GM23338 (cell line): ENCODE results near the gene KISS1. TPM values are rescaled to one million over a fixed set of nuclear protein-coding genes. Genes with fewer than 3 reads are reported as not detected.

Experiments
- ATAC-seq: fragments of 200-7000 bp; cut with Tn5 transposase; 3 replicates; pipeline ENCODE4 v1.9.1; 2020
- DNase-seq: peaks from one replicate; pipeline ENCODE4 v3.0.0-alpha.2; 2015; ENCODE audit warnings: low spot score
- H2AFZ ChIP-seq: fragments of 200-600 bp; sonication (generic); 2 replicates; pipeline ENCODE4 v1.8.0; 2016; ENCODE audit warnings: antibody characterized with exemption, mild to moderate bottlenecking, moderate library complexity
- H3F3A ChIP-seq: fragments of 200-600 bp; sonication (generic); replicated peaks from 2 replicates; pipeline ENCODE4 v1.8.0; 2017; ENCODE audit warnings: antibody characterized with exemption, mixed run types, low read depth
- H3K27ac ChIP-seq: fragments of 200-600 bp; sonication (generic); 2 replicates; pipeline ENCODE4 v1.6.1; 2016; ENCODE audit warnings: low read depth
- H3K27me3 ChIP-seq: fragments of 200-600 bp; sonication (generic); 2 replicates; pipeline ENCODE4 v1.8.0; 2016; ENCODE audit warnings: mild to moderate bottlenecking, mixed run types, moderate library complexity; ENCODE audit not compliant: insufficient read depth
- H3K36me3 ChIP-seq: fragments of 200-600 bp; sonication (generic); 2 replicates; pipeline ENCODE4 v1.8.0; 2016; ENCODE audit warnings: mild to moderate bottlenecking; ENCODE audit not compliant: insufficient read depth
- H3K4me1 ChIP-seq: fragments of 200-600 bp; sonication (generic); 2 replicates; pipeline ENCODE4 v1.8.0; 2016; ENCODE audit warnings: mild to moderate bottlenecking, moderate library complexity; ENCODE audit not compliant: insufficient read depth
- H3K4me2 ChIP-seq: fragments of 200-600 bp; sonication (generic); 2 replicates; pipeline ENCODE4 v1.7.1; 2017; ENCODE audit warnings: mixed run types
- H3K4me3 ChIP-seq: fragments of 200-600 bp; sonication (generic); 2 replicates; pipeline ENCODE4 v1.6.1; 2016; ENCODE audit warnings: mixed run types
- H3K79me2 ChIP-seq: fragments of 200-600 bp; sonication (generic); replicated peaks from 2 replicates; pipeline ENCODE4 v1.8.0; 2017; ENCODE audit warnings: mild to moderate bottlenecking; ENCODE audit not compliant: insufficient read depth
- H3K9me2 ChIP-seq: fragments of 200-600 bp; sonication (generic); 2 replicates; pipeline ENCODE4 v1.8.0; 2017; ENCODE audit not compliant: insufficient read depth
- H4K20me1 ChIP-seq: fragments of 200-600 bp; sonication (generic); replicated peaks from 2 replicates; pipeline ENCODE4 v1.8.0; 2017; ENCODE audit warnings: mild to moderate bottlenecking; ENCODE audit not compliant: insufficient read depth
- H3K27ac Mint-ChIP-seq: 2 replicates; pipeline ENCODE4 v1.8.0; 2020; ENCODE audit warnings: inconsistent platforms, mild to moderate bottlenecking, moderate library complexity, mixed read lengths
- H3K27me3 Mint-ChIP-seq: 3 replicates; pipeline ENCODE4 v1.8.0; 2022; ENCODE audit warnings: low read depth, mild to moderate bottlenecking, moderate library complexity, mixed read lengths, inconsistent platforms; ENCODE audit not compliant: insufficient read depth, poor library complexity
- H3K36me3 Mint-ChIP-seq: 3 replicates; pipeline ENCODE4 v1.8.0; 2021; ENCODE audit warnings: low read depth, mild to moderate bottlenecking, inconsistent platforms, moderate library complexity, mixed read lengths
- H3K4me1 Mint-ChIP-seq: 3 replicates; pipeline ENCODE4 v1.8.0; 2020; ENCODE audit warnings: mild to moderate bottlenecking, inconsistent platforms, mixed read lengths
- H3K4me3 Mint-ChIP-seq: 3 replicates; pipeline ENCODE4 v1.8.0; 2021; ENCODE audit warnings: moderate library complexity, mild to moderate bottlenecking, inconsistent platforms, mixed read lengths
- H3K9me3 Mint-ChIP-seq: 3 replicates; pipeline ENCODE4 v1.8.0; 2020; ENCODE audit warnings: moderate library complexity, mild to moderate bottlenecking, inconsistent platforms, mixed read lengths
- CREB1 ChIP-seq: fragments of 250-450 bp; sonication (Bioruptor Pico); IDR thresholded peaks from 2 replicates; pipeline ENCODE4 v1.5.0; 2020; ENCODE audit warnings: low read depth, mild to moderate bottlenecking, moderate library complexity
- CTCF ChIP-seq, 2 experiments: fragments of 200-600 bp in 1 of 2; sonication (generic) in 1 of 2; conservative IDR thresholded peaks; 2 replicates each; pipeline versions ENCODE4 v1.5.1 to v1.6.1; 2016 to 2017; ENCODE audit warnings: antibody characterized with exemption in 2 of 2, low read depth in 2 of 2, mild to moderate bottlenecking in 2 of 2, moderate library complexity in 1 of 2
- ETS1 ChIP-seq: IDR thresholded peaks from 2 replicates; pipeline ENCODE4 v1.6.1; 2016; ENCODE audit warnings: antibody characterized with exemption
- EZH2 ChIP-seq: fragments of 200-600 bp; sonication (generic); IDR thresholded peaks from one replicate; pipeline ENCODE4 v1.8.0; 2017; ENCODE audit warnings: antibody characterized with exemption, mild to moderate bottlenecking, low read depth; ENCODE audit not compliant: unreplicated experiment
- EZH2phosphoT487 ChIP-seq: fragments of 200-600 bp; sonication (generic); IDR thresholded peaks from one replicate; pipeline ENCODE4 v1.8.1; 2018; ENCODE audit warnings: antibody characterized with exemption; ENCODE audit not compliant: unreplicated experiment
- JUNB ChIP-seq: IDR thresholded peaks from one replicate; pipeline ENCODE4 v1.6.1; 2016; ENCODE audit warnings: antibody characterized with exemption; ENCODE audit not compliant: unreplicated experiment
- POLR2AphosphoS5 ChIP-seq: IDR thresholded peaks from 2 replicates; pipeline ENCODE4 v1.6.1; 2016; ENCODE audit warnings: antibody characterized with exemption, low read depth
- STAT1 ChIP-seq: IDR thresholded peaks from one replicate; pipeline ENCODE4 v1.6.1; 2016; ENCODE audit warnings: antibody characterized with exemption; ENCODE audit not compliant: unreplicated experiment
- ZNF331 ChIP-seq: fragments of 250-450 bp; sonication (Bioruptor Pico); IDR thresholded peaks from 2 replicates; pipeline ENCODE4 v1.5.0; 2020; ENCODE audit warnings: low read depth, mild to moderate bottlenecking, moderate library complexity
- ZNF462 ChIP-seq: fragments of 250-450 bp; sonication (Bioruptor Pico); IDR thresholded peaks from 2 replicates; pipeline ENCODE4 v1.5.0; 2020; ENCODE audit warnings: mild to moderate bottlenecking, moderate library complexity
- polyA plus RNA-seq: library from polyadenylated mRNA; unstranded; fragments of >200 nt; fragmentation: Nextera tagmentation; extraction: Ambion mirVana; gene quantifications from 2 replicates; pipeline ENCODE4 v1.2.1, GENCODE V29; 2016
- total RNA-seq: library from RNA; depleted of rRNA; stranded (reverse); fragments of >200 nt; shearing (Covaris generic); gene quantifications from 2 replicates; pipeline ENCODE4 v1.2.3, GENCODE V29; 2014
- TF ChIP-seq, protein P1 (sequence below): IDR thresholded peaks from one replicate; pipeline ENCODE4 v1.6.1; 2018; ENCODE audit warnings: antibody characterized with exemption; ENCODE audit not compliant: unreplicated experiment

Gene KISS1
- total and polyA plus RNA-seq, 2 experiments from 2014 or later, result not detected

GRCh38 chr1:204166219-204166618 lies 30.1 kb downstream of the KISS1 start, which contains the start of gene REN:
Gene REN (minus strand): TSS chr1:204166337. CDS start chr1:204166293, 44 bp downstream.
- H3K9me3 Mint-ChIP-seq, result peaks cover 34% of the 10 kb centered on the region
- peaks cover 2% of the 10 kb centered on the region; the same call in 1 of the 3 replicates for H3K4me1 Mint-ChIP-seq
- H2AFZ ChIP-seq, result no peak within 1 kb of the TSS
- H3K4me1 ChIP-seq, result no peaks in the 10 kb centered on the region
- no peak within 1 kb of the TSS for H3K27ac ChIP-seq
- peaks cover 10% of the 10 kb centered on the region for H3K27me3 Mint-ChIP-seq
- ATAC-seq (no peak), DNase-seq (no peak)
- no peak within 1 kb of the TSS for H3K4me3 Mint-ChIP-seq
- H4K20me1 ChIP-seq, result no peaks in the 10 kb centered on the region
- H3K9me2 ChIP-seq, result no peaks in the 10 kb centered on the region
- H3K79me2 ChIP-seq, result no peaks in the 10 kb centered on the region
- H3K4me2 ChIP-seq, result no peak within 1 kb of the TSS
- no peaks in the 10 kb centered on the region for H3K27me3 ChIP-seq
- H3F3A ChIP-seq, result no peaks in the 10 kb centered on the region
- no peak for TF ChIP-seq STAT1
- TF ChIP-seq POLR2AphosphoS5, result no peak
- TF ChIP-seq EZH2, result no peak
- no peak for TF ChIP-seq CREB1 (CRISPR knock-in tag)
- TF ChIP-seq EZH2phosphoT487, result no peak
- no peak for TF ChIP-seq CTCF (conservative IDR thresholded peaks at IDR 0.05; ENCODE audit: low read depth in 2 of 2)
- TF ChIP-seq, protein P1, sequence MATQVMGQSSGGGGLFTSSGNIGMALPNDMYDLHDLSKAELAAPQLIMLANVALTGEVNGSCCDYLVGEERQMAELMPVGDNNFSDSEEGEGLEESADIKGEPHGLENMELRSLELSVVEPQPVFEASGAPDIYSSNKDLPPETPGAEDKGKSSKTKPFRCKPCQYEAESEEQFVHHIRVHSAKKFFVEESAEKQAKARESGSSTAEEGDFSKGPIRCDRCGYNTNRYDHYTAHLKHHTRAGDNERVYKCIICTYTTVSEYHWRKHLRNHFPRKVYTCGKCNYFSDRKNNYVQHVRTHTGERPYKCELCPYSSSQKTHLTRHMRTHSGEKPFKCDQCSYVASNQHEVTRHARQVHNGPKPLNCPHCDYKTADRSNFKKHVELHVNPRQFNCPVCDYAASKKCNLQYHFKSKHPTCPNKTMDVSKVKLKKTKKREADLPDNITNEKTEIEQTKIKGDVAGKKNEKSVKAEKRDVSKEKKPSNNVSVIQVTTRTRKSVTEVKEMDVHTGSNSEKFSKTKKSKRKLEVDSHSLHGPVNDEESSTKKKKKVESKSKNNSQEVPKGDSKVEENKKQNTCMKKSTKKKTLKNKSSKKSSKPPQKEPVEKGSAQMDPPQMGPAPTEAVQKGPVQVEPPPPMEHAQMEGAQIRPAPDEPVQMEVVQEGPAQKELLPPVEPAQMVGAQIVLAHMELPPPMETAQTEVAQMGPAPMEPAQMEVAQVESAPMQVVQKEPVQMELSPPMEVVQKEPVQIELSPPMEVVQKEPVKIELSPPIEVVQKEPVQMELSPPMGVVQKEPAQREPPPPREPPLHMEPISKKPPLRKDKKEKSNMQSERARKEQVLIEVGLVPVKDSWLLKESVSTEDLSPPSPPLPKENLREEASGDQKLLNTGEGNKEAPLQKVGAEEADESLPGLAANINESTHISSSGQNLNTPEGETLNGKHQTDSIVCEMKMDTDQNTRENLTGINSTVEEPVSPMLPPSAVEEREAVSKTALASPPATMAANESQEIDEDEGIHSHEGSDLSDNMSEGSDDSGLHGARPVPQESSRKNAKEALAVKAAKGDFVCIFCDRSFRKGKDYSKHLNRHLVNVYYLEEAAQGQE, result no peak
- no peak for TF ChIP-seq ZNF331 (CRISPR knock-in tag)
- no peak for TF ChIP-seq ZNF462 (CRISPR knock-in tag)
- TF ChIP-seq JUNB, result no peak
- TF ChIP-seq ETS1, result no peak
- 0 out of 2 replicates have a peak, but pooled peaks cover 5% of the 10 kb centered on the region for H3K36me3 ChIP-seq
- H3K4me3 ChIP-seq, result no peak within 1 kb of the TSS
- peaks cover 5% of the 10 kb centered on the region; the same call in 1 of the 3 replicates for H3K36me3 Mint-ChIP-seq
- no peak within 1 kb of the TSS for H3K27ac Mint-ChIP-seq
